NT2/D1 (cell line): ENCODE data around the gene UBE2F.

ENCODE experiments used
- DNase-seq: peaks from one replicate; pipeline ENCODE4 v3.0.0-alpha.2; 2011; ENCODE audit warnings: low read depth, low spot score
- H3K27me3 ChIP-seq: 2 replicates; pipeline ENCODE4 v1.6.0; 2011; ENCODE audit warnings: mild to moderate bottlenecking; ENCODE audit not compliant: insufficient read length, insufficient read depth
- H3K36me3 ChIP-seq: 2 replicates; pipeline ENCODE4 v1.6.1; 2011; ENCODE audit warnings: mild to moderate bottlenecking, low read length, mixed read lengths; ENCODE audit not compliant: insufficient read depth, insufficient read length
- H3K4me1 ChIP-seq: 2 replicates; pipeline ENCODE4 v1.5.1; 2011; ENCODE audit not compliant: insufficient read depth, insufficient read length
- H3K4me3 ChIP-seq: 2 replicates; pipeline ENCODE4 v1.5.1; 2011; ENCODE audit warnings: low read depth; ENCODE audit not compliant: insufficient read length
- H3K9ac ChIP-seq: 2 replicates; pipeline ENCODE4 v1.6.0; 2011; ENCODE audit warnings: low read depth; ENCODE audit not compliant: insufficient read length
- H3K9me3 ChIP-seq: 2 replicates; pipeline ENCODE4 v1.5.1; 2011; ENCODE audit warnings: mild to moderate bottlenecking, low read length; ENCODE audit not compliant: insufficient read depth
- SUZ12 ChIP-seq: IDR thresholded peaks from 2 replicates; pipeline ENCODE4 v1.6.1; 2011; ENCODE audit not compliant: insufficient read length, insufficient read depth; ENCODE audit errors: extremely low read depth
- YY1 ChIP-seq: IDR thresholded peaks from 2 replicates; pipeline ENCODE4 v1.6.1; 2011; ENCODE audit not compliant: insufficient read length, insufficient read depth
- ZNF274 ChIP-seq: IDR thresholded peaks from 2 replicates; pipeline ENCODE4 v1.6.1; 2011; ENCODE audit warnings: mild to moderate bottlenecking, low read depth, low read length

UBE2F gene

GRCh38 chr2:237966565-237967462, at the start of gene UBE2F:
TSS of gene UBE2F (plus strand) at chr2:237967014. CDS start at chr2:237973108, 6,094 bp downstream.
- no peak for TF ChIP-seq ZNF274
- TF ChIP-seq YY1, result no peak
- no peak for TF ChIP-seq SUZ12
- DNase-seq, result peak; percentile 95
- H3K4me3 ChIP-seq, result peak within 1 kb of the TSS; percentile 83
- peak within 1 kb of the TSS; percentile 93 for H3K9ac ChIP-seq
- H3K4me1 ChIP-seq, result peaks cover 7% of the 10 kb centered on the region
- H3K36me3 ChIP-seq, result peaks cover 7% of the 10 kb centered on the region
- H3K27me3 ChIP-seq, result peaks cover 34% of the 10 kb centered on the region
- H3K9me3 ChIP-seq, result peaks cover 25% of the 10 kb centered on the region

- peaks cover 7% of the 10 kb centered on the region for H3K27me3 ChIP-seq
- H3K4me3 ChIP-seq, result no peak overlapping the region
- TF ChIP-seq SUZ12 (no peak), ZNF274 (no peak), YY1 (no peak)
- no peak overlapping the region for H3K9ac ChIP-seq
- DNase-seq, result no peak
- H3K36me3 ChIP-seq, result no peaks in the 10 kb centered on the region
- H3K9me3 ChIP-seq, result no peaks in the 10 kb centered on the region
- peaks cover 4% of the 10 kb centered on the region for H3K4me1 ChIP-seq
These were observed 49.0 kb upstream of the UBE2F start for GRCh38 chr2:237917696-237918374.

GRCh38 chr2:237919593-237919992, 47.2 kb upstream of the UBE2F start:
- Histone ChIP-seq H3K4me1 (peaks cover 4% of the 10 kb centered on the region), H3K27me3 (peaks cover 14% of the 10 kb centered on the region), H3K9me3 (no peaks in the 10 kb centered on the region), H3K9ac (no peak overlapping the region), H3K4me3 (no peak overlapping the region), H3K36me3 (no peaks in the 10 kb centered on the region)
- no peak for DNase-seq
- TF ChIP-seq YY1 (no peak), SUZ12 (no peak), ZNF274 (no peak)

GRCh38 chr2:237920673-237921072, 46.1 kb upstream of the UBE2F start:
- H3K4me3 ChIP-seq, result no peak overlapping the region
- H3K4me1 ChIP-seq, result peaks cover 4% of the 10 kb centered on the region
- no peaks in the 10 kb centered on the region for H3K36me3 ChIP-seq
- H3K9ac ChIP-seq, result no peak overlapping the region
- TF ChIP-seq YY1, result no peak
- TF ChIP-seq SUZ12, result no peak
- no peak for TF ChIP-seq ZNF274
- no peak for DNase-seq
- H3K9me3 ChIP-seq, result no peaks in the 10 kb centered on the region
- H3K27me3 ChIP-seq, result peaks cover 14% of the 10 kb centered on the region

GRCh38 chr2:237921967-237922492, 44.8 kb upstream of the UBE2F start:
- Histone ChIP-seq H3K4me1 (peaks cover 4% of the 10 kb centered on the region), H3K27me3 (peaks cover 14% of the 10 kb centered on the region), H3K36me3 (no peaks in the 10 kb centered on the region), H3K4me3 (no peak overlapping the region), H3K9ac (no peak overlapping the region), H3K9me3 (no peaks in the 10 kb centered on the region)
- TF ChIP-seq SUZ12 (no peak), YY1 (no peak), ZNF274 (no peak)
- no peak for DNase-seq

- H3K4me3 ChIP-seq, result no peak overlapping the region
- H3K36me3 ChIP-seq, result no peaks in the 10 kb centered on the region
- TF ChIP-seq ZNF274 (no peak), SUZ12 (no peak), YY1 (no peak)
- DNase-seq, result no peak
- peaks cover 4% of the 10 kb centered on the region for H3K4me1 ChIP-seq
- H3K9me3 ChIP-seq, result no peaks in the 10 kb centered on the region
- H3K9ac ChIP-seq, result no peak overlapping the region
- peaks cover 14% of the 10 kb centered on the region for H3K27me3 ChIP-seq
These were observed 44.0 kb upstream of the UBE2F start for GRCh38 chr2:237922641-237923361.
